Testis (tissue), 3 donors: ENCODE measurements around the gene HOXA3. TPM values are rescaled to one million over a fixed set of nuclear protein-coding genes. Genes with fewer than 3 reads are reported as not detected.

Experiments
- DNase-seq: peaks from one replicate; pipeline ENCODE4 v3.0.0-alpha.2; 2019
- H3K27ac ChIP-seq, 2 donors: fragments of 200-600 bp; sonication (generic); one replicate each; pipeline ENCODE4 v1.5.1; 2019
- H3K27me3 ChIP-seq: fragments of 200-600 bp; sonication (generic); one replicate; pipeline ENCODE4 v1.5.1; 2019
- H3K36me3 ChIP-seq: fragments of 200-600 bp; sonication (generic); one replicate; pipeline ENCODE4 v1.5.1; 2017; ENCODE audit warnings: low read depth; ENCODE audit errors: missing control alignments
- H3K4me1 ChIP-seq: fragments of 200-600 bp; sonication (generic); one replicate; pipeline ENCODE4 v1.5.1; 2019
- H3K4me3 ChIP-seq, 2 donors: fragments of 200-600 bp; sonication (generic); one replicate each; pipeline ENCODE4 v1.5.1; 2017 to 2019
- H3K9me3 ChIP-seq: fragments of 200-600 bp; sonication (generic); one replicate; pipeline ENCODE4 v1.5.1; 2017
- CTCF ChIP-seq, 3 experiments: fragments of 450-650 bp in 2 of 3; fragments of 200-600 bp in 1 of 3; sonication (generic) in 1 of 3; IDR thresholded peaks; one replicate each; pipeline ENCODE4 v1.5.1; 2016 to 2019; ENCODE audit warnings: antibody characterized with exemption in 3 of 3, mild to moderate bottlenecking in 2 of 3, moderate library complexity in 1 of 3
- POLR2A ChIP-seq: fragments of 450-650 bp; IDR thresholded peaks from one replicate; pipeline ENCODE4 v1.6.1; 2017; ENCODE audit warnings: antibody characterized with exemption, mild to moderate bottlenecking, moderate library complexity
- WGBS, 2 donors: methylation state at CpG; one replicate each; pipeline ENCODE4 v1.1.5; 2018; 5-methylcytosine and 5-hydroxymethylcytosine counted together
- intact Hi-C: fragments of 100-400 bp; cut with DNase I; formaldehyde crosslinking; loops from one replicate; pipeline ENCODE4 v1.15.1; 2023; ENCODE audit warnings: low total_unique reads
- polyA plus RNA-seq: library from polyadenylated mRNA; stranded (reverse); fragments of 350-450 nt; fragmentation: Illumina TruSeq; extraction: RNeasy Lipid Tissue Mini Kit (QIAGEN cat#74804); gene quantifications from one replicate; pipeline ENCODE4 v1.2.3, GENCODE V29; 2014; ENCODE audit warnings: low read depth, low replicate concordance; ENCODE audit not compliant: insufficient read depth
- total RNA-seq, 2 donors: library from RNA; depleted of rRNA; stranded (reverse); fragments of >200 nt; gene quantifications; one replicate each; pipeline ENCODE4 v1.2.3, GENCODE V29; 2016

The HOXA3 gene
- total and polyA plus RNA-seq, 3 donors from 2014 or later: 0.93 to 2.8 (median 2.4) TPM

- no peak for DNase-seq
- intact Hi-C loops: no loop called here
- no peak for TF ChIP-seq POLR2A
- no peak for TF ChIP-seq CTCF (IDR thresholded peaks at IDR 0.05)
Observed at GRCh38 chr7:27080844-27081436, 71.4 kb downstream of the HOXA3 start.

GRCh38 chr7:27079234-27079975 is 73.0 kb downstream of the HOXA3 start:
- H3K9me3 ChIP-seq: no peaks in the 10 kb centered on the region
- H3K36me3 ChIP-seq: no peaks in the 10 kb centered on the region
- H3K4me3 ChIP-seq: no peak overlapping the region
- DNase-seq: no peak
- no peaks in the 10 kb centered on the region for H3K27me3 ChIP-seq
- intact Hi-C loops: no loop called here
- H3K27ac ChIP-seq: no peak overlapping the region
- H3K4me1 ChIP-seq: no peaks in the 10 kb centered on the region
- TF ChIP-seq CTCF (IDR thresholded peaks at IDR 0.05): no peak
- no peak for TF ChIP-seq POLR2A
- 83 to 95% methylated on average over 1 of the region's 1 CpG for WGBS, 2 donors

More at GRCh38 chr7:27080844-27081436, 71.4 kb downstream of the HOXA3 start:
- H3K4me1 ChIP-seq: no peaks in the 10 kb centered on the region
- no peak overlapping the region for H3K4me3 ChIP-seq
- no peaks in the 10 kb centered on the region for H3K36me3 ChIP-seq
- no peaks in the 10 kb centered on the region for H3K9me3 ChIP-seq
- H3K27me3 ChIP-seq: no peaks in the 10 kb centered on the region
- WGBS, 2 donors: 73 to 80% methylated on average over 4 of the region's 4 CpGs
- H3K27ac ChIP-seq: no peak overlapping the region

GRCh38 chr7:27078616-27079233 is 73.7 kb downstream of the HOXA3 start:
- 78 to 91% methylated on average over 5 of the region's 5 CpGs for WGBS, 2 donors
- DNase-seq: no peak
- H3K4me1 ChIP-seq: no peaks in the 10 kb centered on the region

GRCh38 chr7:27073076-27073475 is 79.3 kb downstream of the HOXA3 start:
- TF ChIP-seq POLR2A (no peak), CTCF (IDR thresholded peaks at IDR 0.05) (no peak)
- no peak overlapping the region for H3K27ac ChIP-seq
- DNase-seq: no peak
- H3K27me3 ChIP-seq: no peaks in the 10 kb centered on the region
- no peaks in the 10 kb centered on the region for H3K36me3 ChIP-seq
- no peaks in the 10 kb centered on the region for H3K9me3 ChIP-seq
- no peak overlapping the region for H3K4me3 ChIP-seq
- H3K4me1 ChIP-seq: no peaks in the 10 kb centered on the region
- intact Hi-C loops: no loop called here

More at GRCh38 chr7:27078616-27079233, 73.7 kb downstream of the HOXA3 start:
- no peaks in the 10 kb centered on the region for H3K36me3 ChIP-seq
- no peaks in the 10 kb centered on the region for H3K9me3 ChIP-seq
- intact Hi-C loops: no loop called here
- no peaks in the 10 kb centered on the region for H3K27me3 ChIP-seq
- TF ChIP-seq POLR2A: no peak
- TF ChIP-seq CTCF (IDR thresholded peaks at IDR 0.05): no peak
- H3K4me3 ChIP-seq: no peak overlapping the region
- H3K27ac ChIP-seq: no peak overlapping the region
